ENCODE results near the gene APEH. TPM values are rescaled to one million over a fixed set of nuclear protein-coding genes. Genes with fewer than 3 reads are reported as not detected.

APEH gene
- total and polyA plus RNA-seq, 2 of the 4 experiments (the other 2 are of a cell fraction): 89.2 to 142 TPM

DNA sequence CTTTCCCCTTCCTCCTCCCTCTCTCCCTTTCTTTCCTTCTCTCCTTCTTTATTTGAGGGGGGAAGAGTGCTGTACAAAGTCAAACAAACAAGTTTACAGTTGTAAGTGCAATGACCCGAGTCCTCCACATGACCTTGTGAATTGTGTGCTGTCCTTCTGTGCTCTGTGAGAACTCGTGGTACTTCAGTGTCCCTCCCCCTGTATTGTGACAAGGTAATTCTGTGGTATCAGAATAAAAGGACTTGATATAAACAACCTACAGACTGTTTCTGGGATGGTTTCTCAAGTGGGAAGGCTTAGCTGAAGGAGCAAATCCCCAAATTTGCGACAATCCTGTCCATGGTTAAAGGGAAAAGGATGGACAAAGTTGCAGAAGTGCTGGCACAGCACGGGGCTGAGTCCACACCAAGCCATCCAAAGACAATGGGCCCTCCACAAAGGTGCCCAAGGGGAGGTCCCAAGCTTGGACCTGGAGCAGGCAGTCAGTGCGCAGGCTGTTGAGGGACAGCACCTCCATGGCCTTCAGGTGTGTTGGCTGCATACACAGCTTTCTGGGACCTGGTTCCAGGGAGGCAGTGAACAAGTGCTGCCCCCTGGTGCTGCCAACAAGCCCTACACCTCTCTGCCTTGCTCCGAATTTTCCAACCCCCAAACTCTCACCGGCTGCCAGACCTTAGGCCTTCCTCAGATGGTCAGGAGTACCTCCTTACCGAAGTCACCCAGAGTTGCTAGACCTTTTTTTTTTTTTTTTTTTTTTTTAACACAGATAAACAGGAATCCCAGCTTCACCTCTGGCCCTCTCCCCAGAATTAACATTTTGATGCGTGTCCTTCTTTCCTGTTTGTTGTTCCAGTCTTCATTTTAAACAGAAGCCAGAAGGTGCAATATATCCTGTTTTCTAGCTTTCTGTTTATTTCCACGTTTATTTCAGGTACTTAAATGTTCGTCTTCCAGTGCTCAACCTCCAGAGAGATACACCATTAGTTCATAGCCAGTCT is 2.6 kb upstream of the APEH start:
- POLR2A ChIA-PET (ENCODE audit: unreplicated experiment): no interaction called here
- 33% methylated on average over 4 of the region's 11 CpGs; no CpG with 5 or more reads in 1 of the 2 experiments for WGBS, 2 experiments (ENCODE audit: extremely low coverage in 2 of 2, insufficient read length in 1 of 2)
- no peak overlapping the region for H3K23ac ChIP-seq (ENCODE audit: low read depth, low read length)
- peaks cover 10% of the 10 kb centered on the region for H3K36me3 ChIP-seq (ENCODE audit: control insufficient read depth, insufficient read depth, low read length)
- no peak overlapping the region for H3K4me3 ChIP-seq (ENCODE audit: insufficient read depth, low read depth, low read length)
- H2BK5ac ChIP-seq (ENCODE audit: low read depth, low read length, poor library complexity, severe bottlenecking): no peak overlapping the region
- H2BK120ac ChIP-seq (ENCODE audit: low read depth, low read length): no peak overlapping the region
- no peak overlapping the region for H2BK15ac ChIP-seq (ENCODE audit: low read depth, low read length)
- H3K9ac ChIP-seq (ENCODE audit: low read depth, low read length): no peak overlapping the region
- H3K14ac ChIP-seq (replicated peaks; ENCODE audit: low read depth, low read length): no peak overlapping the region
- no peak overlapping the region for H3K18ac ChIP-seq (ENCODE audit: low read depth, low read length)
- dilution Hi-C loops (cut with HindIII; ENCODE audit: low sequenced_read_pairs, unreplicated experiment): no loop called here
- no TSS peak for BruUV-seq (replicated peaks)
- CTCF ChIA-PET: interaction anchor here (0.8 to 1.8 kb wide), 4 partner anchors 118 to 134 kb away, joined by 3 to 23 read pairs (median 3); no protein-coding TSS in a partner anchor
- H3K4me2 ChIP-seq (ENCODE audit: low read depth, low read length): no peak overlapping the region
- peaks cover 12% of the 10 kb centered on the region for H3K4me1 ChIP-seq (ENCODE audit: control insufficient read depth, insufficient read depth, low read length)
- H4K5ac ChIP-seq (ENCODE audit: low read depth, low read length): no peak overlapping the region
- no peaks in the 10 kb centered on the region for H3K9me3 ChIP-seq (ENCODE audit: control insufficient read depth, insufficient read depth, low read length)
- H2AFZ ChIP-seq (replicated peaks; ENCODE audit: low read length, poor library complexity): peak overlapping the region; percentile 13
- no peak overlapping the region for H4K91ac ChIP-seq (ENCODE audit: insufficient read depth, low read depth, low read length)
- no peak overlapping the region for H3K56ac ChIP-seq (ENCODE audit: extremely low read depth, insufficient read depth, low read length)
- H2AK5ac ChIP-seq (ENCODE audit: low read depth, low read length): no peak overlapping the region
- H3K27ac ChIP-seq (ENCODE audit: insufficient read depth, low read length): no peak overlapping the region
- H3K4ac ChIP-seq (ENCODE audit: low read depth, low read length): no peak overlapping the region
- H2AK9ac ChIP-seq (replicated peaks; ENCODE audit: low read depth, low read length, poor library complexity): peak overlapping the region; percentile 75
- peak; percentile 53 for DNase-seq
- 0 out of 2 replicates have a peak, but pooled peaks cover 2% of the 10 kb centered on the region for H3K27me3 ChIP-seq (ENCODE audit: control insufficient read depth, insufficient read depth, low read length)
- intact Hi-C loops (cut with micrococcal nuclease): loop anchor here (1.0 to 5.0 kb wide), 3 partner anchors 105 to 259 kb away; partner anchors contain the start of genes RHOA and TCTA
- peaks cover 17% of the 10 kb centered on the region for H3K9me1 ChIP-seq (ENCODE audit: insufficient read depth, low read length)
- peaks cover 10% of the 10 kb centered on the region; the same call in 1 of the 2 replicates for H4K20me1 ChIP-seq (ENCODE audit: insufficient read depth, low read length)
- peaks cover 19 to 31% of the 10 kb centered on the region in 2 experiments for H3K79me1 ChIP-seq (ENCODE audit: low read depth in 1 of 2, low read length in 2 of 2)
- no peak overlapping the region for H4K8ac ChIP-seq (ENCODE audit: low read depth in 2 of 2, low read length in 2 of 2)
- in situ Hi-C loops (cut with MboI; ENCODE audit: low sequenced_read_pairs): no loop called here
- H2BK20ac ChIP-seq (ENCODE audit: low read depth, low read length): no peak overlapping the region
- 0 out of 2 replicates have a peak, but pooled peaks have one; percentile 4 for ATAC-seq (ENCODE audit: low read depth)
- TF ChIP-seq RAD21 (IDR thresholded peaks at IDR 0.05; ENCODE audit: low read length) (peak; percentile 85), CHD1 (IDR thresholded peaks at IDR 0.05; ENCODE audit: low read depth, low read length) (no peak), CEBPB (IDR thresholded peaks at IDR 0.05; ENCODE audit: low read depth, low read length) (no peak), BHLHE40 (IDR thresholded peaks at IDR 0.05; ENCODE audit: low read depth, low read length) (no peak), SMC3 (IDR thresholded peaks at IDR 0.05; ENCODE audit: low read depth, low read length) (peak; percentile 92), MAZ (IDR thresholded peaks at IDR 0.05; ENCODE audit: borderline replicate concordance, low read depth, low read length) (peak; percentile 37; the same call in 1 of the 2 replicates), RFX5 (IDR thresholded peaks at IDR 0.05; ENCODE audit: low read depth, low read length) (no peak), RCOR1 (IDR thresholded peaks at IDR 0.05; ENCODE audit: insufficient replicate concordance, low read length) (no peak), MXI1 (IDR thresholded peaks at IDR 0.05; ENCODE audit: borderline replicate concordance, low read depth, low read length) (no peak), MAFK (IDR thresholded peaks at IDR 0.05; ENCODE audit: low read depth, low read length) (no peak), POLR2A (IDR thresholded peaks at IDR 0.05; ENCODE audit: low read depth, low read length) (no peak), FOS (IDR thresholded peaks at IDR 0.05; ENCODE audit: low read depth, low read length) (no peak)
- TF ChIP-seq, protein P1, sequence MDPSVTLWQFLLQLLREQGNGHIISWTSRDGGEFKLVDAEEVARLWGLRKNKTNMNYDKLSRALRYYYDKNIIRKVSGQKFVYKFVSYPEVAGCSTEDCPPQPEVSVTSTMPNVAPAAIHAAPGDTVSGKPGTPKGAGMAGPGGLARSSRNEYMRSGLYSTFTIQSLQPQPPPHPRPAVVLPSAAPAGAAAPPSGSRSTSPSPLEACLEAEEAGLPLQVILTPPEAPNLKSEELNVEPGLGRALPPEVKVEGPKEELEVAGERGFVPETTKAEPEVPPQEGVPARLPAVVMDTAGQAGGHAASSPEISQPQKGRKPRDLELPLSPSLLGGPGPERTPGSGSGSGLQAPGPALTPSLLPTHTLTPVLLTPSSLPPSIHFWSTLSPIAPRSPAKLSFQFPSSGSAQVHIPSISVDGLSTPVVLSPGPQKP (IDR thresholded peaks at IDR 0.05; ENCODE audit: borderline replicate concordance, low read depth, low read length): no peak
- TF ChIP-seq, protein P2, sequence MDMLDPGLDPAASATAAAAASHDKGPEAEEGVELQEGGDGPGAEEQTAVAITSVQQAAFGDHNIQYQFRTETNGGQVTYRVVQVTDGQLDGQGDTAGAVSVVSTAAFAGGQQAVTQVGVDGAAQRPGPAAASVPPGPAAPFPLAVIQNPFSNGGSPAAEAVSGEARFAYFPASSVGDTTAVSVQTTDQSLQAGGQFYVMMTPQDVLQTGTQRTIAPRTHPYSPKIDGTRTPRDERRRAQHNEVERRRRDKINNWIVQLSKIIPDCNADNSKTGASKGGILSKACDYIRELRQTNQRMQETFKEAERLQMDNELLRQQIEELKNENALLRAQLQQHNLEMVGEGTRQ (IDR thresholded peaks at IDR 0.05; ENCODE audit: low read depth, low read length): no peak
